GM12878 (cell line): Measurements from ENCODE around the gene NELL1. TPM values are rescaled to one million over a fixed set of nuclear protein-coding genes. Genes with fewer than 3 reads are reported as not detected.

Source experiments
- ATAC-seq: fragments of 200-7000 bp; cut with Tn5 transposase; 3 replicates; pipeline ENCODE4 v1.9.1; 2020; ENCODE audit warnings: mild to moderate bottlenecking, moderate library complexity
- BruUV-seq: library from RNA; stranded (reverse); fragments of 400-500 nt; replicated peaks from 2 replicates; lab custom pipeline; 2021; lab: Mats Ljungman, UMichigan
- CTCF ChIA-PET: fragments of 300-600 bp; sonication (Branson Sonifier 250); formaldehyde crosslinking; extraction: SDS; loops from one replicate; lab custom pipeline; 2021; ENCODE audit warnings: inconsistent platforms; lab: Yijun Ruan, JAX
- POLR2A ChIA-PET: fragments of 350-600 bp; formaldehyde crosslinking; extraction: SDS; loops from one replicate; lab custom pipeline; 2021; ENCODE audit warnings: inconsistent platforms; lab: Charles Lee
- RAD21 ChIA-PET: fragments of 300-600 bp; sonication (Branson Sonifier 250); formaldehyde crosslinking; loops from one replicate; lab custom pipeline; 2023; ENCODE audit warnings: antibody characterized with exemption; ENCODE audit not compliant: unreplicated experiment; lab: Charles Lee
- SMC1A ChIA-PET: fragments of 300-600 bp; sonication (Branson Sonifier 250); formaldehyde crosslinking; loops from one replicate; lab custom pipeline; 2023; ENCODE audit not compliant: unreplicated experiment, uncharacterized antibody; lab: Charles Lee
- DNase-seq: peaks from one replicate; pipeline ENCODE4 v3.0.0-alpha.2; 2011; ENCODE audit warnings: low read depth, low spot score
- FAIRE-seq: peaks from 3 replicates; lab custom pipeline; 2011; peaks lifted over from hg19 to GRCh38; lab: Jason Lieb, UNC
- H2AFZ ChIP-seq: 2 replicates; pipeline ENCODE4 v1.6.0; 2011; ENCODE audit warnings: low read depth, low read length, control low read depth; ENCODE audit not compliant: control insufficient read depth
- H3K27ac ChIP-seq: 2 replicates; pipeline ENCODE4 v1.5.1; 2011; ENCODE audit warnings: control low read depth; ENCODE audit not compliant: control insufficient read depth, insufficient read depth
- H3K27me3 ChIP-seq, 2 experiments: replicated peaks in 1 of 2; 2 replicates each; pipeline versions ENCODE4 v1.6.0 to v1.6.1; 2011; ENCODE audit warnings: low read length in 1 of 2; ENCODE audit not compliant: control insufficient read depth in 2 of 2, insufficient read depth in 2 of 2
- H3K36me3 ChIP-seq, 2 experiments: 2 replicates each; pipeline ENCODE4 v1.5.1; 2011; ENCODE audit warnings: low read length in 1 of 2; ENCODE audit not compliant: control insufficient read depth in 2 of 2, insufficient read depth in 2 of 2
- H3K4me1 ChIP-seq: 2 replicates; pipeline ENCODE4 v1.6.1; 2011; ENCODE audit warnings: mild to moderate bottlenecking, low read length, moderate library complexity, mixed read lengths; ENCODE audit not compliant: control insufficient read depth, insufficient read depth
- H3K4me2 ChIP-seq: 2 replicates; pipeline ENCODE4 v1.6.0; 2011; ENCODE audit warnings: control low read depth; ENCODE audit not compliant: control insufficient read depth, insufficient read depth
- H3K4me3 ChIP-seq: fragments of 200-600 bp; sonication (generic); 2 replicates; pipeline ENCODE4 v1.5.1; 2016
- H3K79me2 ChIP-seq: 2 replicates; pipeline ENCODE4 v1.6.0; 2011; ENCODE audit warnings: low read length; ENCODE audit not compliant: control insufficient read depth, insufficient read depth
- H3K9ac ChIP-seq: 2 replicates; pipeline ENCODE4 v1.8.0; 2011; ENCODE audit warnings: low read length, control low read depth, mixed read lengths; ENCODE audit not compliant: control insufficient read depth, insufficient read depth
- H3K9me3 ChIP-seq: replicated peaks from 3 replicates; pipeline ENCODE4 v1.5.1; 2011; ENCODE audit warnings: mild to moderate bottlenecking, low read length; ENCODE audit not compliant: control insufficient read depth, insufficient read depth
- H4K20me1 ChIP-seq: 2 replicates; pipeline ENCODE4 v1.6.0; 2011; ENCODE audit not compliant: control insufficient read depth, insufficient read depth
- ATF7 ChIP-seq: fragments of 450-650 bp; IDR thresholded peaks from 2 replicates; pipeline ENCODE4 v1.6.1; 2016; ENCODE audit warnings: low read depth, mild to moderate bottlenecking
- BMI1 ChIP-seq: fragments of 450-650 bp; IDR thresholded peaks from 2 replicates; pipeline ENCODE4 v1.6.1; 2016; ENCODE audit warnings: mild to moderate bottlenecking, moderate library complexity, borderline replicate concordance
- JUND ChIP-seq: IDR thresholded peaks from 2 replicates; pipeline ENCODE4 v1.6.1; 2012; ENCODE audit warnings: low read depth, mild to moderate bottlenecking, low read length, improper control_type of control experiment, moderate library complexity
- LARP7 ChIP-seq: fragments of 450-650 bp; IDR thresholded peaks from 2 replicates; pipeline ENCODE4 v1.6.1; 2017; ENCODE audit warnings: mild to moderate bottlenecking
- PML ChIP-seq: IDR thresholded peaks from 2 replicates; pipeline ENCODE4 v1.6.1; 2012; ENCODE audit warnings: low read length, inconsistent platforms
- POLR2AphosphoS2 ChIP-seq: IDR thresholded peaks from 2 replicates; pipeline ENCODE4 v1.6.1; 2011; ENCODE audit warnings: low read depth, mild to moderate bottlenecking, low read length, improper control_type of control experiment, moderate library complexity
- WGBS: methylation state at CpG from one replicate; pipeline ENCODE4 v1.1.6; 2016; ENCODE audit warnings: low lambda C conversion rate; ENCODE audit not compliant: insufficient replicate concordance, insufficient coverage; ENCODE audit errors: missing lambda C conversion rate; 5-methylcytosine and 5-hydroxymethylcytosine counted together
- in situ Hi-C: fragments of 300-500 bp; cut with MboI; formaldehyde crosslinking; loops from 9 replicates; pipeline ENCODE4 v1.14.3; 2018; ENCODE audit warnings: mixed read lengths
- intact Hi-C: fragments of 100-400 bp; cut with micrococcal nuclease; formaldehyde crosslinking; loops from one replicate; pipeline ENCODE4 v1.14.2; 2022; ENCODE audit not compliant: unreplicated experiment
- polyA plus RNA-seq, 11 experiments: library from polyadenylated mRNA; depleted of rRNA in 4 of 11; unstranded in 6 of 11; stranded (reverse) in 5 of 11; fragments of >200 nt; fragmentation: Nextera tagmentation in 4 of 11; fragmentation: Illumina TruSeq in 1 of 11; extraction: Ambion mirVana in 4 of 11; extraction: Trizol in 1 of 11; gene quantifications; 1 replicate in 1 of 11; 2 replicates in 10 of 11; pipeline versions ENCODE4 v1.2.1 to v1.2.3, GENCODE V29; 2011 to 2016; ENCODE audit warnings: inconsistent platforms in 2 of 11, missing spikeins in 2 of 11, low read depth in 1 of 11
- total RNA-seq, 4 experiments: library from RNA; depleted of rRNA in 3 of 4; stranded (reverse); fragments of >200 nt in 3 of 4; fragmentation: Illumina TruSeq in 1 of 4; extraction: Trizol in 1 of 4; gene quantifications; 2 replicates each; pipeline versions ENCODE4 v1.2.1 to v1.2.3, GENCODE V29; 2013 to 2021
- TF ChIP-seq, protein P1 (sequence below): fragments of 450-650 bp; IDR thresholded peaks from 2 replicates; pipeline ENCODE4 v1.6.1; 2016; ENCODE audit warnings: mild to moderate bottlenecking, moderate library complexity, borderline replicate concordance

Gene NELL1
- total and polyA plus RNA-seq, 10 of the 15 experiments (the other 5 are each of a cell fraction or from before 2014, with no cell fraction given): 0.02 to 0.12 TPM; not detected in 8

GRCh38 chr11:20917306-20917705 is 247.9 kb downstream of the NELL1 start (continued):
- no peak for TF ChIP-seq POLR2AphosphoS2
- TF ChIP-seq, all 136 proteins: peak for 0

- no peak for TF ChIP-seq ATF7
- no peak for TF ChIP-seq JUND
- no peak for TF ChIP-seq LARP7
- Histone ChIP-seq H3K36me3 (no peaks in the 10 kb centered on the region), H3K79me2 (no peaks in the 10 kb centered on the region), H3K27me3 (no peaks in the 10 kb centered on the region), H3K27ac (no peak overlapping the region), H3K9ac (no peak overlapping the region), H3K4me3 (no peak overlapping the region), H2AFZ (no peak overlapping the region), H3K9me3 (no peaks in the 10 kb centered on the region), H4K20me1 (no peaks in the 10 kb centered on the region), H3K4me1 (no peaks in the 10 kb centered on the region), H3K4me2 (no peak overlapping the region)
- in situ Hi-C loops (no loop called here), intact Hi-C loops (no loop called here)
- 12% methylated on average over 4 of the region's 4 CpGs for WGBS
- POLR2A ChIA-PET: no interaction called here
- no TSS peak for BruUV-seq
- CTCF ChIA-PET: no interaction called here
- RAD21 ChIA-PET: no interaction called here
- no peak for ATAC-seq
- no peak for FAIRE-seq
- SMC1A ChIA-PET: no interaction called here
- DNase-seq: no peak
These were observed 257.6 kb downstream of the NELL1 start for GRCh38 chr11:20926799-20927540.

GRCh38 chr11:20931029-20931428 is 261.6 kb downstream of the NELL1 start:
- CTCF ChIA-PET: no interaction called here
- DNase-seq (no peak), FAIRE-seq (no peak), ATAC-seq (no peak)
- in situ Hi-C loops (no loop called here), intact Hi-C loops (no loop called here)
- 64% methylated on average over 3 of the region's 3 CpGs for WGBS
- no peaks in the 10 kb centered on the region; a peak in 1 of 4 replicates for H3K27me3 ChIP-seq
- SMC1A ChIA-PET: no interaction called here
- H3K79me2 ChIP-seq: no peaks in the 10 kb centered on the region
- no peak overlapping the region for H2AFZ ChIP-seq
- H3K4me3 ChIP-seq: no peak overlapping the region
- H3K36me3 ChIP-seq: no peaks in the 10 kb centered on the region
- POLR2A ChIA-PET: no interaction called here
- H3K4me2 ChIP-seq: no peak overlapping the region
- no peaks in the 10 kb centered on the region for H3K4me1 ChIP-seq
- H3K27ac ChIP-seq: no peak overlapping the region
- RAD21 ChIA-PET: no interaction called here
- no peak overlapping the region for H3K9ac ChIP-seq
- H4K20me1 ChIP-seq: no peaks in the 10 kb centered on the region
- H3K9me3 ChIP-seq: no peaks in the 10 kb centered on the region
- BruUV-seq: no TSS peak
- TF ChIP-seq PML (no peak), BMI1 (no peak)
- TF ChIP-seq, protein P1, sequence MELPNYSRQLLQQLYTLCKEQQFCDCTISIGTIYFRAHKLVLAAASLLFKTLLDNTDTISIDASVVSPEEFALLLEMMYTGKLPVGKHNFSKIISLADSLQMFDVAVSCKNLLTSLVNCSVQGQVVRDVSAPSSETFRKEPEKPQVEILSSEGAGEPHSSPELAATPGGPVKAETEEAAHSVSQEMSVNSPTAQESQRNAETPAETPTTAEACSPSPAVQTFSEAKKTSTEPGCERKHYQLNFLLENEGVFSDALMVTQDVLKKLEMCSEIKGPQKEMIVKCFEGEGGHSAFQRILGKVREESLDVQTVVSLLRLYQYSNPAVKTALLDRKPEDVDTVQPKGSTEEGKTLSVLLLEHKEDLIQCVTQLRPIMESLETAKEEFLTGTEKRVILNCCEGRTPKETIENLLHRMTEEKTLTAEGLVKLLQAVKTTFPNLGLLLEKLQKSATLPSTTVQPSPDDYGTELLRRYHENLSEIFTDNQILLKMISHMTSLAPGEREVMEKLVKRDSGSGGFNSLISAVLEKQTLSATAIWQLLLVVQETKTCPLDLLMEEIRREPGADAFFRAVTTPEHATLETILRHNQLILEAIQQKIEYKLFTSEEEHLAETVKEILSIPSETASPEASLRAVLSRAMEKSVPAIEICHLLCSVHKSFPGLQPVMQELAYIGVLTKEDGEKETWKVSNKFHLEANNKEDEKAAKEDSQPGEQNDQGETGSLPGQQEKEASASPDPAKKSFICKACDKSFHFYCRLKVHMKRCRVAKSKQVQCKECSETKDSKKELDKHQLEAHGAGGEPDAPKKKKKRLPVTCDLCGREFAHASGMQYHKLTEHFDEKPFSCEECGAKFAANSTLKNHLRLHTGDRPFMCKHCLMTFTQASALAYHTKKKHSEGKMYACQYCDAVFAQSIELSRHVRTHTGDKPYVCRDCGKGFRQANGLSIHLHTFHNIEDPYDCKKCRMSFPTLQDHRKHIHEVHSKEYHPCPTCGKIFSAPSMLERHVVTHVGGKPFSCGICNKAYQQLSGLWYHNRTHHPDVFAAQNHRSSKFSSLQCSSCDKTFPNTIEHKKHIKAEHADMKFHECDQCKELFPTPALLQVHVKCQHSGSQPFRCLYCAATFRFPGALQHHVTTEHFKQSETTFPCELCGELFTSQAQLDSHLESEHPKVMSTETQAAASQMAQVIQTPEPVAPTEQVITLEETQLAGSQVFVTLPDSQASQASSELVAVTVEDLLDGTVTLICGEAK: no peak
